Ovary (tissue), 3 donors: ENCODE results near the gene METAP2.

Source experiments
- EP300 ChIP-seq: sonication (generic); formaldehyde crosslinking; IDR thresholded peaks from one replicate; pipeline ENCODE4 v1.6.1; 2017; ENCODE audit warnings: antibody characterized with exemption
- POLR2A ChIP-seq: fragments of 450-650 bp; IDR thresholded peaks from one replicate; pipeline ENCODE4 v1.6.1; 2017; ENCODE audit warnings: antibody characterized with exemption, mild to moderate bottlenecking, moderate library complexity
- TF ChIP-seq, protein P1 (sequence below), 3 donors: fragments of 450-650 bp in 2 of 3; fragments of 200-600 bp in 1 of 3; IDR thresholded peaks; one replicate each; pipeline versions ENCODE4 v1.5.1 to v1.8.0; 2016 to 2022; ENCODE audit warnings: antibody characterized with exemption in 3 of 3, mild to moderate bottlenecking in 1 of 3
- donor health status: DM: no; HTN: no; CAD: no.

DNA sequence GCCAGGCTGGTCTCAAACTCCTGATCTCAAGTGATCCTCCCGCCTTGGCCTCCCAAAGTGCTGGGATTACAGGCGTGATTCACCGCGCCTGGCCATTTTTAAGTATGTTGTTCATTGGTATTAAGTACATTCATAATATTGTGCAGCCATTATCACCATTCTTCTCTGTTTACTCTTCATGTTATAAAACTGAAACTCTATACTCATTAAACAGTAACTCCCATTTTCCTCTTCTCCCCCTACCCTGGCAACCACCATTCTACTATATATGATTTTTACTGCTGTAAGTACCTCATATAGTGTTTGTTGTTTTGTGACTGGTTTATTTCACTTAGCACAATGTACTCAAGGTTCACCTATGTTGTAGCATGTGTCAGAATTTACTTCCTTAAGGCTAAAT is 23.1 kb downstream of the METAP2 start:
- TF ChIP-seq, protein P1, sequence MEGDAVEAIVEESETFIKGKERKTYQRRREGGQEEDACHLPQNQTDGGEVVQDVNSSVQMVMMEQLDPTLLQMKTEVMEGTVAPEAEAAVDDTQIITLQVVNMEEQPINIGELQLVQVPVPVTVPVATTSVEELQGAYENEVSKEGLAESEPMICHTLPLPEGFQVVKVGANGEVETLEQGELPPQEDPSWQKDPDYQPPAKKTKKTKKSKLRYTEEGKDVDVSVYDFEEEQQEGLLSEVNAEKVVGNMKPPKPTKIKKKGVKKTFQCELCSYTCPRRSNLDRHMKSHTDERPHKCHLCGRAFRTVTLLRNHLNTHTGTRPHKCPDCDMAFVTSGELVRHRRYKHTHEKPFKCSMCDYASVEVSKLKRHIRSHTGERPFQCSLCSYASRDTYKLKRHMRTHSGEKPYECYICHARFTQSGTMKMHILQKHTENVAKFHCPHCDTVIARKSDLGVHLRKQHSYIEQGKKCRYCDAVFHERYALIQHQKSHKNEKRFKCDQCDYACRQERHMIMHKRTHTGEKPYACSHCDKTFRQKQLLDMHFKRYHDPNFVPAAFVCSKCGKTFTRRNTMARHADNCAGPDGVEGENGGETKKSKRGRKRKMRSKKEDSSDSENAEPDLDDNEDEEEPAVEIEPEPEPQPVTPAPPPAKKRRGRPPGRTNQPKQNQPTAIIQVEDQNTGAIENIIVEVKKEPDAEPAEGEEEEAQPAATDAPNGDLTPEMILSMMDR (IDR thresholded peaks at IDR 0.05), result no peak
- TF ChIP-seq POLR2A (no peak), EP300 (no peak)
